ENCODE data around the gene DOCK6.

DOCK6 gene

DNA sequence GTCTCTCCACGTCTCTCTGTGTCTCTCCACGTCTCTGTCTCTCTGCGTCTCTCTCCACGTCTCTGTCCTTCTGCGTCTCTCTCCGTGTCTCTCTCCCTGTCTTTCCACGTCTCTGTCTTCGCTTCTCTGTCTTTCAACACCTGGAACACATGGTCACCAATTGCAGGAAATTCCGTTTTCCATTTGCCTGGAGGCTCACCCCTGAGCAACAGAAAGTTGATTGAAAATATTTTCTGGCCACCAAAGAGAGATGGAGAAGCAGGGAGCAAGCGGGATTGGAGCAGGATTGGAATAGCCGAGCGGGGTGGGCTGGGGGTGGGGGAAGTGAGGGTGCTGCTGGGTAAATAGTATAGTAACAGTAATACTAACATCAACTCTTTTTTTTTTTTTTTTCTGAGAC, 66.6 kb downstream of the DOCK6 start:
- TF ChIP-seq CTCF (IDR thresholded peaks at IDR 0.05; ENCODE audit: borderline replicate concordance, control extremely low read depth, extremely low read depth, insufficient read depth, missing control alignments) = no peak
- in situ Hi-C loops (cut with MboI; ENCODE audit: low sequenced_read_pairs, unreplicated experiment) = no loop called here
- DNase-seq (ENCODE audit: low spot score) = no peak

GRCh38 chr19:11194656-11195558, 67.4 kb downstream of the DOCK6 start:
- no peak for DNase-seq (ENCODE audit: low spot score)

GRCh38 chr19:11194173-11194572, 68.2 kb downstream of the DOCK6 start:
- no peak for DNase-seq (ENCODE audit: low spot score)
- no peak for TF ChIP-seq CTCF (IDR thresholded peaks at IDR 0.05; ENCODE audit: borderline replicate concordance, control extremely low read depth, extremely low read depth, insufficient read depth, missing control alignments)
- in situ Hi-C loops (cut with MboI; ENCODE audit: low sequenced_read_pairs, unreplicated experiment) = no loop called here

More at GRCh38 chr19:11194656-11195558, 67.4 kb downstream of the DOCK6 start:
- TF ChIP-seq CTCF (IDR thresholded peaks at IDR 0.05; ENCODE audit: borderline replicate concordance, control extremely low read depth, extremely low read depth, insufficient read depth, missing control alignments) = no peak
- in situ Hi-C loops (cut with MboI; ENCODE audit: low sequenced_read_pairs, unreplicated experiment) = no loop called here

GRCh38 chr19:11192957-11193939, 69.1 kb downstream of the DOCK6 start:
- DNase-seq (ENCODE audit: low spot score) = no peak
- in situ Hi-C loops (cut with MboI; ENCODE audit: low sequenced_read_pairs, unreplicated experiment) = no loop called here
- no peak for TF ChIP-seq CTCF (IDR thresholded peaks at IDR 0.05; ENCODE audit: borderline replicate concordance, control extremely low read depth, extremely low read depth, insufficient read depth, missing control alignments)

DNA sequence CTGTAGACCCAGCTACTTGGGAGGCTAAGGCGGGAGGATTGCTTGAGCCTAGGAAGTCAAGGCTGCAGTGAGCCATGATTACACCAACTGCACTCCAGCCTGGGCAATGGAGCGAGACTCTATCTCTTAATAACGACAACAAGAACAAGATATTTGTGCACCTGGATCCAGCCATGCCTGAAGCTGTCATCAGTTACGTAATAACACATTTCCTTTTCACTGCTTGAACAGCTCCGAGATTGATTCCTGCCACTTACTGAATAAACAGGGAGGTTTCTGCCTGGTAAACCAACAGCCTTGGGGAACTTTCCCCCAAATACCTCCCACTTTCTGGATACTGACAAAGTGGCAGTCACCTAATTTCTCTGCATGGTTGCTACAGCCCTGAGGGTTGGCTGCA, 70.4 kb downstream of the DOCK6 start:
- no peak for TF ChIP-seq CTCF (IDR thresholded peaks at IDR 0.05; ENCODE audit: borderline replicate concordance, control extremely low read depth, extremely low read depth, insufficient read depth, missing control alignments)
- no peak for DNase-seq (ENCODE audit: low spot score)
- in situ Hi-C loops (cut with MboI; ENCODE audit: low sequenced_read_pairs, unreplicated experiment) = no loop called here

GRCh38 chr19:11191273-11191755, 71.0 kb downstream of the DOCK6 start:
- DNase-seq (ENCODE audit: low spot score) = no peak
- no peak for TF ChIP-seq CTCF (IDR thresholded peaks at IDR 0.05; ENCODE audit: borderline replicate concordance, control extremely low read depth, extremely low read depth, insufficient read depth, missing control alignments)
- in situ Hi-C loops (cut with MboI; ENCODE audit: low sequenced_read_pairs, unreplicated experiment) = no loop called here
